ENCODE measurements around the gene THOC6.

Gene THOC6

DNA sequence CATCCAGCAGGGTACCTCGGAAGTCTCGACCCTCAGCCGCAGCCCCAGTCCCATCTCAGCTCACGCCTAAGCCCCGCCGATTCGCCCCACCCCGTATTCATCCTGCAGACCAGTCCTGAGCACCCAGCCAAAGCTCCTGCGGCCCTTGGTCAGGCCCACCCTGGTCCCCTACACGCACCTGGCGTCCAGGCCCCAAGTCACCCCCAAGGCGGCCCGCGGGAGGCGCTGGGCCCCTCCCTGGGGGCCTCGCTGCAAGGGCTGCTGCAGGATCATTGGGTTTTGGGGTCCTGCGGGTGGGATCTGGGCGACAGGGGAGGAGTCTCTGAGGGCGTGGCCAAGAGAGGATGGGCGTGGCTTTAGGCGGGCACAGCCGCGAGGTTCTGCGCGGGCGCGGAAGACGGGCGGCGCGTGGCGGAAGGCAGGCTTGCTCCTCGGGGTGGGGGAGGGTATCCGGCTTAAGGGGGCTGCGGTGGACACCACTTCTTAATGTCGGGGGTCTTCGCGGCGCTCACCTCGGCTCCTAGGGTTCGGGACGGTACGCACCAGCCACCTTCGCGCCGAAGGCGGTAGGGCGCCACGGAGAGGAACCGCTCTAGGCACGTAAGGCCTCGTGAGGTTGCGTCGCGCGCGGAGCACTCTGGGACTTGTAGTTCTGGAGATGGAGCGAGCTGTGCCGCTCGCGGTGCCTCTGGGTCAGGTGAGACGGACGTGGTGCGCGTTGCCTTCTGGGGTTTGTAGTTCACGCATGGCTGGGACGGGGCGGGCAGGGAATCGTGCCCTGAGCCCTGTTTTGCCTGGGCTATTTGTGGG is at the start of gene THOC6, which contains the start of gene HCFC1R1:
TSS of gene THOC6 (plus strand) at position 367 of the 810 bp plus-strand sequence. CDS start at position 659, 292 bp downstream.
TSS of gene HCFC1R1 (minus strand) at position 274 of the 810 bp plus-strand sequence. CDS start at position 273, 1 bp downstream.
- peak; percentile 91 for DNase-seq (ENCODE audit: low spot score)

DNA sequence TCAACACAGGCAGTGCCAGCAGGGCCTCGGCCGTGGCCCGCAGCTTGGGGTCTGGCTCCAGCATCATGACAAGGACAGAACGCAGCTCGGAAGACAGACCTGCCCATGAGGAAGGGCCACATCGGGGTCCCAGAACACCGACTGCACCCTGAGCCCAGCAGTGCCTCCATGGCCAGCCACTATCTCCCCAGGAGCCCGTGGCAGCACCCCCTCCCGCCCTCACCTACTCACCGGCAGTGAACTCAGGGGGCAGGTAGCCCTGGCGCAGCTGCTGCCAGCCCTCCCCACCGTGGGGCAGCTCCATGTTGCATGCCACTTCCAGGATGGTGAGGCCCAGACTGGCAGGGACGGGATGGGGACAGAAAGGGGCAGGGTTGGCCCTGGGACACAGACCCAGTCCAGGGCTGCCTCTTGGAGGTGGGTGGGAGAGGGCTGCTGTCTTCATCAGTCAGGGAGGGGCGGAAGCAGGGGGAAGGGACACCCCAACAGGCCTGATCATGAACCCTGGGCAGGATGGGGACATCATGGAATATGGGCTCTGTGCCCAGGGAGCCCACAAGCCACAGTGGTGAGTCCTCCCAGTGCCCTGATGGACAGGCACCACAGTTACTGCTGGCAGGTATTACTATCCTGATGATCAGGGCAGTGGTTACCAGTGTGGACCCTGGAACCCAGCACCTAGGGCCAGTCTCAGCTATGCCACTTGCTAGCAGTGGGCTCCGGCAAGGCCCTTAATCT is 49.3 kb upstream of the THOC6 start:
- DNase-seq (ENCODE audit: low spot score) = no peak

DNA sequence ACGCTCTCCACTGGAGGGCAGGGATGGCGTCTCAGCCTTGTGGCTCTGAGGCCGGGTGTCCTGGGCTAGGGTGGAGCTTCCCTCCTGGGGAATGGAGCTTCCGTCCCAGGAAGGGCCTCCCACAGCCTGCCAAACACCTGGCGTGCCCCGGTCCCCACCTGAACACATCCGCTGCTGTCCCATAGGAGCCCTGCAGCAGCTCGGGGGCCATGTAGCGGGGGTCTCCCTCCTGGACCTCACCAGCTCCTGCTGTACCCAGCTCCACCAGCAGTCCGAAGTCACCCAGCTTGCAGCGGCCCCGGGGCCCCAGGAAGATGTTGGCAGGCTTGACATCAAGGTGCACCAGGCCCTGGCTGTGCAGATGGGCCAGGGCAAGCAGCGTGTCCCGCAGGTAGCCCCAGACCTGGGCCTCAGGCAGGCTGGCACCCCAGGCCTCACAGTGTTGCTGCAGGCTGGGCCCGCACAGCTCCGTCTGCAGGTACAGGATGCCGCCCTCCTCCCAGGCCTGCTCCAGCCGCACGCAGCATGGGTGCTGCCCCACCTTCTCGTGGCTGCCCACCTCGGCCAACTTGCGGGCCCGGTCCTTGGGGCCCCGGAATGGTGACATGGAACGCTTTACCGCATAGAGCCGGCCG is 48.6 kb upstream of the THOC6 start:
- DNase-seq (ENCODE audit: low spot score) = no peak

DNA sequence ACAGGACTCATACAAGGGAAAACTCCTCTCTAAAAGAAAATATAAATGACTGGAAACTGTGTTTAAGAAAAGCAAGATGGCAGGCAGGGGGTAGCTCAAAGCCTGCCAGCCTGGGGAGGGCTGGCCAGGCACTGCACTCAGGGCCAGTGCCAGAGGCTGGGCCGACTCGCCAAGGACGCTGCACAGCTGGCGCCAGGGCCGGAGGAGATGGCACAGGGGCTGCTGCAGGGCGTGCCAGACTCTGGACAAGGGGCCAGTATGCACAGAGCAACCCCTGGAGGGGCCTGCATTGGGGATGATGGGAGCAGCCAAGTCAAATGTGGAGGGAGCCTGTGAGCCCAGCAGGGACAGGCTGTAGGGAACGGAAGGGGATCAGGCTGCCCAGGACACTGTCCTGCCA is 47.6 kb upstream of the THOC6 start:
- DNase-seq (ENCODE audit: low spot score) = no peak

DNA sequence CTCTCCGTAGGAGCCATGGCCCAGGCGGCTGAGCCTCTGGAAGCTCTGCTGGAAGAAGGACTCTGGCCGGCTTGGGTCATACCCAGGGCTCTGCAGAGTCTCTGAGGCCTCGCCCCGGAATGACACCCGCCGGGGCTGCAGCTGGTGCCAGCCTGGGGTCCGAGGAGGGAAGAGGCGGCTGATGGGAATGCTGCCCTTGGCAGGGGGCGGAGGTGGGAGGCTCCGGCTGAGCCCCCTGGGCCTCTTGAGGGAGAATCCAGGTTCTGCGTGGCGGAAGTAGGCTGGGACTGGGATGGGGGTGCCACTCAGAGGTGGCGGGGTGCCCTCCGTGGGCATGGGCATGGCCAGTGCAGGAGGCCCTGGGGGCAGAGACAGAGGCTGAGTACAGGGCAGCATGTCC is 47.2 kb upstream of the THOC6 start:
- no peak for DNase-seq (ENCODE audit: low spot score)

DNA sequence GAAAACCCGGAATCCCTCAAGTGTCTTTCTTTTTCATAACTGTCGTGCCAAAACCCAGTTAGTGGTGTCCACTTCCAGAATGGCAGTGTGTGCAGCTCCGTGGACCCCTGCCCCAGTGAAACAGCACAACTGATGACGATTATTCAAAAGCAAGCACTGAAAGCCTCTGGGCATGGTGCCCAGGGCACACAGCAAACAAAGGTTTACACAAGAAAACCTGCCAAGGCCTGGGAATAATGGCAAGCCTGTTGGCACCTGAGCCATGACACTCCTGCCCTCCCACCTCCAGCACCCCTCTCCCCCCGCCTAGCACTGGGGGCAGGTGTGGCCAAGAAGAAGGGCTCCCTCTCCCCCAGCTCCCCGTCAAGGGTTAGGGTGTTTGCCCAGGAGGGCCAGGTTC is 46.4 kb upstream of the THOC6 start:
- DNase-seq (ENCODE audit: low spot score) = no peak

DNA sequence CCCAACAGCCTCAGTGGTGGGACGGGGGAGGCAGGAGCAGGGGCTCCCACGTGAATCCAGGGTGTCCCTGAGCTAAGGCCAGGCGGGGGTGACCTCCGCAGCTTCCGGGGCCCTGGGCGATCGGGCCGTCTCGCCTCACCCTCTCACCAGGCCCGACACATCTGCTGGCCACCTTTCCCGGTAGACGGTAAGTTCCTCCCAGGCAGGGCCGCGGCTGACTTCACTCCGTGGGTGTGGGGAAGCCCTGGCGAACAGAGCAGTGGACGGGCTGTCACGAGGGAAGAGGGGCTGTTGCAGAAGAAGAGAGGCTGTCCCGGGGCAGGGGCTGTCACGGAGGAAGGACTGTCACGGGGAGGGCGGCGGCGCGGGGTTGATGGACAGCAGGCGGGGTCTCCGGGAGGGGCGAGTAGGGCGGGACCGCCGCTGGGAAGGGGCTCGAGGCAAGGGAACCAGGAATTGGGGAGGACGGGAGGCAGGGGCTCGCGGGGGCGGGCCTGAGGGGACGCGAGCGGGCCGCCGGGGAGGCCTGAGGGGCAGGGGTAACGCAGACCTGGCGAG is 44.1 kb upstream of the THOC6 start:
- no peak for DNase-seq (ENCODE audit: low spot score)

DNA sequence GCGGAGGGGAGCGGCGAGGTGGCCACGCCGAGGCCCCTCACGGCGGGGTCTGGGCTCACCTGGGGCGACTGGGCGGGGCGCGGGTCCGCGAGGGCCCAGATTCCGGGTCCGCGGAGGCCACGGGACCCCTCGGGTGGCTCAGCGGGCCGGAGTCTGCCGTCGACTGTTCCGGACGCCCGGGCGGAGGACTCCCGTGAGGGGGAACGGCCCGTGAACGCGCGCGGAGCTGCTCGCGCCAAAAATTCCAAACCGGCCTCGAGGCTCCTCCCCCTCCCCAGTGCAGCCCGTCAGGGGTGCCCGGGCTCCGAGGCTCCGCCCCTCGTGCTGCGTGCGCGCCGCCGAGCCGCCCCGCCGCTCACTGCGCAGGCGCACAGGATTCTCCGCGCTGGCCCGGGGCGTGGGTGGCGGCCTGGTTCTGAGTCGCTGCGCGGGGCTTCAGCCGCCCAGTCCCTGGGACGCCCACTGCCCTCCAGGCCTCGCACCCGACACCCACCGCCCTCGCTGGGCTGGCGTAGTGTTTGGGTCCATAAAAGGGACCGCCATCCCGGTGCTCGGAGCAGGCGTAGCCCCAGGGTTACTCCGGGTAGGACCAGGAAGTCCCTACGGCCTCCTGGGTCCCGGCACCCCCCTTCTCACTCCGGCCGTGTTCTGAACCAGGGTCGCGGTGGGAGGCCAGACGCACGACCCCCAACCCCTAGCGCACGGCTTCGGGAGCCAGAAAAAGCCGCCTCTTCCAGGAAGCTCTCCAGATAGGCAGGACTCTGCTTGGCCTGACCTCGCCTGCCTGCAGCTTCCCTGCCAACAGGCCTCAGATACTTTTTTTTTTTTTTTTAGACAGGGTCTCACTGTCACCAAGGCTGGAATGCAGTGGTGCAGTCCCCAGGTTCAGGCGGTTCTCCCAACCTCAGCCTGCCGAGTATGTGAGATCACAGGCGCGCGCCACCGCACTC is 43.3 kb upstream of the THOC6 start, which contains the start of gene PKMYT1:
TSS of gene PKMYT1 (minus strand) at position 220 of the 950 bp plus-strand sequence. CDS start 789 bp downstream, outside the sequence.
- peak; percentile 99 for DNase-seq (ENCODE audit: low spot score)

DNA sequence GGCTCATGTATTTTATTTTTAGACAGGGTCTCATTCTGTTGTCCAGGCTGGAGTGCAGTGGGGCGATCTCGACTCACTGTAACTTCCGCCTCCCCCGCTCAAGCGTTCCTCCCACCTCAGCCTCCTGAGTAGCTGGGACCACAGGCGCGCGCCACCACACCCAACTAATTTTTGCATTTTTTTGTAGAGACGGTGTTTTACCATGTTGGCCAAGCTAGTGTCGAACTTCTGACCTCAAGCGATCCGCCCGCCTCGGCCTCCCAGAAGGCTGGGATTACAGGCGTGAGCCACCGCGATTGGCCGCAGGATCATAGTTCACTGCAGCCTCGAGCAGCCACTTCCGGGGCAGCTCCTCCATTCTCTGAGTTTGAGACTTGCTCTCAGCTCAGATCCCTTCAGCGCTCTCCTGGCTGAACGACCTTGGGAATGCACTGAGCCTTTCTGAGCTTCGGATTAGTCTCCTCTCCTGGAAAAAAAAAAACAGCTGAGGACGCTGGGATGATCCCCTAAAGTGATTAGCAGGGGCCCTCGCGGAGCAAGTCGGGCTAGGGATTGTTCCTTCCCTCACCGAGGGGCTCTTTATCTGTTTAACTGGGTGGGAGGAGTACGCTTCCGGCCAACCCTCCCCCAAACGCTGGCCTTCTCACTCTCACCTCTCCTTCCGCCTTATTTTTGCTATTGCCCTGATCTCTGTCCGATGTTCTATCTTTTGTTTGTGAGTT is 42.5 kb upstream of the THOC6 start:
- peak; percentile 59 for DNase-seq (ENCODE audit: low spot score)

DNA sequence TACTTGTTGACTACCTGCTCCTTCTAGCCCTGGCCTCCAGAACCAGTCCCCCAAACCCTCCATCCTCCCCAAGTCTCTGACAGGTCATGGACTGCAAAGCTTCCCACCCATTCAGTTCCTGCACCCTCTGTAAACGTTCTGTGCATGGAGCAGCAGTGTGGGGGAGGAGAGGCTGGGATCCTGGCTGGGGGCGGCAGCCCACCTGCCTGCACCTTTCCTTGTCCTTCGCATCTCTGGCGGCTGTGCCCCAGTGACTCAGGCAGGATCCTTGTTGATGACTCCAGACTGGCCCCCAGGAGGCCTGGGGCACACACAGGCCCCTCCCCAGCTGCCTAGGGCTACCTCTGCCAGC is 42.0 kb upstream of the THOC6 start:
- no peak for DNase-seq (ENCODE audit: low spot score)

DNA sequence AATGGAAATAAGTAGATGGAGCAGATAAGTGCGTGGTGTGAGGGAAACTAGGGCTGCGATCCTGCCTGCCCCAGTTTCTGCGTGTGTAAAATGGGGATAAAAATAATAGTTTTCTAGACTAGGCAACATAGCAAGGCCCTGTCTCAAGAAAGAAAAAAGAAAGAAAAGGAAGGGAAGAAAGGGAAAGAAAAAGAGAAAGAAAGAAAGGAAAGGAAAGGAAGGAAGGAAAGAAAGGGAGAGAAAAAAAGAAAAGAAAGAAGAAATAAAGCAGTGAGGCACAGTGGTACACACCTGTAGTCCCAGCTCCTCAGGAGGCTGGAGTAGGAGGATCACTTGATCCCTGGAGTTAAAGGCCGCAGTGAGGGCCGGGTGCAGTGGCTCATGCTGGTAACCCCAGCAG is 41.4 kb upstream of the THOC6 start:
- DNase-seq (ENCODE audit: low spot score) = no peak

DNA sequence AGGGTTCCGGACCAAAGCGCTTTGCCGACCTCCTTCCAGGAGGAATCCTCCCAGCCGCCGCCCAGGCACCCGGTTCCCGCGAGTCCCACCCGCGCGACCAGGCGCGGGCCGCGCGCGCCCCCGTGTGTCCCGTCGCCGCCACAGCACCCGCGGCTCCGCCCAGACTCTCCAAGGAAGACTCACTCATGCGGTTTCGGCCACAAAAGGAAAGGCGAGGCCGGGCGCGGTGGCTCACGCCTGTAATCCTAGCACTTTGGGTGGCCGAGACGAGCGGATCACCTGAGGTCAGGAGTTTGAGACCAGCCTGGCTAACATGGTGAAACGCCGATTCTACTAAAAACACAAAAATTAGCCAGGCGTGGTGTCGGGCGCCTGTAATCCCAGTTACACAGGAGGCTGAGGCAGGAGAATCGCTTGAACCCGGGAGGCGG is 40.1 kb upstream of the THOC6 start:
- DNase-seq (ENCODE audit: low spot score) = peak; percentile 93

DNA sequence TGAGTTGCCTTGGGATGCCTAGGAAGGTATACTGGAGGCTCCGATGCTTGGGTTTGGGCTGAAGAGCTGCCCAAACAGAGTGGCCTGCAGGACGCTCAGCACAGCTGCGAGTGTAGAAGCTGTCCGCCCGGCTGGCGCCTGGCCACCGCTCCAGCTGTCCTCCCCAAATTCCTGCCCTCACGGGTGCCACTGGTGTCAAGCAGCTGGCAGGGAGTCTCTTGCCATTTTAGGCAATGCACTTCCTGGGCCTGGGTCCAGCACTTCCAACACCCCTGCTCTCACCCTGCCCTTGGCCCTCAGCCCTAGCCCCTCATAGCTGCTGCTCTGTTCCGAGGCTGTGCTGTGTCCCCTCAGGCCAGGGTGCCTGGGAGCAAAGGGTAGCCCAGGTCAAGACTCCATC is 38.4 kb upstream of the THOC6 start:
- DNase-seq (ENCODE audit: low spot score) = no peak

DNA sequence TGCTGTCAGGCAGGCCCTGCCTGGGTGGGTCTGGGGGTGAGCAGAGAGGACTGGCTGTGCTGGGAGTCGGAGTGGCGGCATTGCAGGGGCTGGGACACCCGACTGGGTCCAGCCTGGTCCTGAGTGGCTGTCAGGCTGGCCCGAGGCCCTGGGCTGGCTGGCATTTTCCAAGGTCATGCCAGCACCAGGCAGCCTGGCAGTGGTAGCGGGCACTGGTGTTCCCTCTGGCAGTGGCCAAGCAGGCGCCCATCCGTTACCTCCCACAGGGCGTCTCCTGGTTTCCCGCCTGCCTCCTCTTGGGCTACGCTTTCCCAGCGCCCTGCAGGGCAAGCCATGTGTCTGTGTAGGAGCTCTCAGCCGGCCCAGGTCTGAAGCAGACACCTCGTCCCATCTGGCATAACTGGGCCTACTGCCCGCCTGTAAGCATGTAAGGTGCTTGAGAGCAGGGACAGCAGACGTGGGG is 37.9 kb upstream of the THOC6 start:
- no peak for DNase-seq (ENCODE audit: low spot score)

DNA sequence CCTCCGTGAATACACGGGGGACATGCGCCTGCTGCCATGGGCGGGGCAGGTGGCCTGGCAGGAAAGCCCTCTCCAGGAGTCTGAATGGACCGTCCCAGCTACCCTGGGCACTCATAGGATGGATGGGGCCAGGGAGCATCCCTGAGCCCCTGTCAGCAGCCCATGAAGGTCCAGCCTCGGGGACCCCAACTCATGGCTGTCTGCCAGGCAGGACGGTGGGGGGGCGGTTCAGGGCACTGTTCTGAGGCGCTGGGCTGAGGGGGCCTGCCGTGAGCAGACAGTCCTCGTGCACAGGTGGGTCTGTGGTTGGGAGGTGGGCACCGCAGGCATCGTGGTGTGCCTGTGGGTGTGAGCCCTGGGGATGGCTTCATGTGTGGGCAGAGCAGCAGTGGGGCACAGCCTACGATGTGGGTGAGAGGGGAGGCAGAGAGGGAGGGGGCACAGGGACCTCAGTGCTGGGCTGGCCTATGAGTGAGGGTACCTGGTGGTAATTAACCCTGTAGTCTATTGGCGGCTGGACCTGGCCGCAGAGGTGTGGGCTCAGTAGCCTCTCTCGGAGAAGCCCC is 37.1 kb upstream of the THOC6 start:
- no peak for DNase-seq (ENCODE audit: low spot score)

DNA sequence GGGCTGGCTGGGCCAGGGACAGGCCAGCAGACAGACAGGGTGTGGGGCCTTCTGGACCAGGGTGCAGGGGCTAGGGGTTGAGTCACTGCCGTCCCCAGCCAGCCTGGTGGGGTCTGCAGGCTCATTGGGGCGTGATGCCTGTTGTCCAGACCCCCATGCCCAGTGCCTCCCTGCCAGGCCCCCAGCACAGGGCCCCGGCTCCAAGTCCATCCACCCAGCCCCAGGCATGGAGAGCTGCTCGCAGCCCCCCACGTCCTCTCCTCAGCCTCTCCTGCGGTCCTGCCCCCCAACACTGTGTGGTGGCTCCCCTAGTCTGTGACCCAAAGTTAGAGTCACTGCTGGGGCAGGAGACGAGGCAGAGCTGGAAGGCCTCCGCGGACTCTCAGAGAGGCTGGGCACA is 36.5 kb upstream of the THOC6 start:
- no peak for DNase-seq (ENCODE audit: low spot score)

DNA sequence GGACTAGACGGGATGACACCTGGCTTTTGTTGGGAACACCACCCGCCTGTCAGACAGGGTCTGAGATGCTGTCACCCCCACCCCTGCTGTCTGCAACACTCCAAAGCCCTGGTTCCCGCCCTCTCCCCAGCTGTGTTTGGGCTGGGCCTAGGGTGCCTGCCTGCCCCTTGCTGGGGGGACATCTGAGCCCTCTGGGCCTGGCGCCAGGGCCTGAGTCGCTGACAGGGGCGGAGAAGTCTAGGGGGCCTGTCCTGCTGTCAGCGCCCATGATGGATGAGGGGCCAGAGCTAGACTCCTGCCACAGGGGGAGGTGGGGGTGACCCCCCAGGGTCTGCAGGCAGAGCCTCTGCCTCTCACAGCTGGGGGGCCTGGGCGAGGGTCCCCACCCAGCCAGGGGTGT is 36.0 kb upstream of the THOC6 start:
- no peak for DNase-seq (ENCODE audit: low spot score)

DNA sequence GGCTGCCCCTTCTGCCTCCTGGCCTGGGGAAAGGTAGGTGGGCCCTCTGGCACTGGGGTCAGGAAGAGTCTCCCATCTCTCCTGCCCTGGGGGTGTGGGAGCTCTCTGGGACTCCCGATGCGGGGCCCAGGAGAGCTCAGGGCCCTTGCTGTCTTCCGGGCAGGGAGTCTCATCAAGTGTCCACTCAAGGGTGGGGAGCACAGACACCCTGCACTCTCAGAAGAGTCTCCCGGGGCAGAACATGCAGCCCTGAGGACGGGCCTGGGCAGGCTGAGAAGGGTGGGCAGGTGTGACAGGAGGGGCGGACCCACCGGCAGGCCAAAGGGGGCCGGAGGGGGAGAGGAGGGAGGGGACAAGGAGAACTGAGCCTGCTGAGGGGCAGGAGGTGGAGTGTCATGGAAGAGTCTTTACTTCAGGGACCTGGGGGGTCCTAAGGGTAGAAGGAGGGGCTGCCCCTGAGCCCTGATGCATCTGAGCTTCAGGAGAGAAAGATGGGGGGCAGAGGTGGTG is 35.2 kb upstream of the THOC6 start:
- DNase-seq (ENCODE audit: low spot score) = no peak

DNA sequence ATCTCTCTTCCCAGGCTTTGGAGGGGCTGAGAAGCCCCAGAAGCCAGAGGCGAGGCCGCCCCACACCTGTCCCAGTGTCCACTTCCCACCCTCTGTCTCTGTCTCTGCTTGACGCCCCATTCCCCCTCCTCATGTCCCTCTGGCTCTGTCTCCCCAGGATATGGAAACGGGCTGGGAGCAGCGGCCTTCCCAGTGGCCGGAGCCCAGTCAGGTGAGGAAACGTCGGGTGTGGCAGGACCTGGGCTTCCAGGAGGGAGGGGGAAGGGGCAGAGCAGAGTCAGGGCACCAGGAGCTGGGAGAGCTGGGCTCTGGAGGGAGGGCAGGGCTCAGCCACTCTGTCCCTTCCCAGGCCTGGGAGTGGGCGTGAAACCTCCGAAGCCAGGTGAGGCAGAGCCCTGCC is 32.9 kb upstream of the THOC6 start:
- DNase-seq (ENCODE audit: low spot score) = no peak
